Heart left ventricle (tissue), 16 donors: ENCODE results near the gene MUC2. TPM values are rescaled to one million over a fixed set of nuclear protein-coding genes. Genes with fewer than 3 reads are reported as not detected.

Experiments used
- ATAC-seq, 4 donors: fragments of 200-7000 bp; cut with Tn5 transposase; one replicate each; pipeline ENCODE4 v1.9.1; 2020 to 2022; ENCODE audit warnings: moderate library complexity in 4 of 4, mild to moderate bottlenecking in 3 of 4, moderate number of reproducible peaks in 1 of 4
- DNase-seq, 5 donors: peaks; one replicate each; pipeline ENCODE4 v3.0.0-alpha.2; 2020
- H3K27ac ChIP-seq, 12 donors: fragments of 200-600 bp; sonication (generic) in 4 of 12; one replicate each; pipeline versions ENCODE4 v1.5.0 to v1.8.0; 2016 to 2022; ENCODE audit warnings: mild to moderate bottlenecking in 2 of 12
- H3K27me3 ChIP-seq, 9 donors: fragments of 200-600 bp; sonication (generic) in 2 of 9; one replicate each; pipeline versions ENCODE4 v1.5.1 to v1.8.0; 2016 to 2022; ENCODE audit warnings: mild to moderate bottlenecking in 3 of 9
- H3K36me3 ChIP-seq, 9 donors: fragments of 200-600 bp; sonication (generic) in 2 of 9; one replicate each; pipeline versions ENCODE4 v1.5.0 to v1.8.0; 2018 to 2022; ENCODE audit warnings: mild to moderate bottlenecking in 2 of 9
- H3K4me1 ChIP-seq, 12 donors: fragments of 200-600 bp; sonication (generic) in 4 of 12; one replicate each; pipeline versions ENCODE4 v1.5.0 to v1.8.0; 2016 to 2022; ENCODE audit warnings: mild to moderate bottlenecking in 3 of 12
- H3K4me3 ChIP-seq, 12 donors: fragments of 200-600 bp; sonication (generic) in 4 of 12; one replicate each; pipeline versions ENCODE4 v1.5.0 to v1.8.0; 2017 to 2022; ENCODE audit warnings: mild to moderate bottlenecking in 9 of 12, moderate library complexity in 4 of 12
- H3K9me3 ChIP-seq, 12 donors: fragments of 200-600 bp; sonication (generic) in 4 of 12; one replicate each; pipeline versions ENCODE4 v1.5.0 to v1.8.0; 2016 to 2022; ENCODE audit warnings: mild to moderate bottlenecking in 1 of 12
- POLR2A ChIP-seq, 2 donors: fragments of 450-650 bp; IDR thresholded peaks; one replicate each; pipeline ENCODE4 v1.6.1; 2017; ENCODE audit warnings: antibody characterized with exemption in 2 of 2, mild to moderate bottlenecking in 2 of 2, moderate library complexity in 2 of 2
- WGBS, 4 donors: extraction: QIAGEN DNeasy Blood & Tissue Kit in 2 of 4; methylation state at CpG; one replicate each; pipeline versions ENCODE4 v1.1.5 to v1.1.7; 2013 to 2018; 5-methylcytosine and 5-hydroxymethylcytosine counted together
- intact Hi-C, 10 donors: fragments of 100-400 bp; cut with DNase I; formaldehyde crosslinking; loops; one replicate each; pipeline versions ENCODE4 v1.11.1 to v1.14.2; 2022
- long read RNA-seq, 3 donors: library from polyadenylated mRNA; unstranded; transcript quantifications; one replicate each; pipeline ENCODE4 v2.0.0, GENCODE V29; 2020 to 2021
- polyA plus RNA-seq, 2 donors: library from polyadenylated mRNA; stranded (reverse); fragments of 200-250 nt; gene quantifications; one replicate each; pipeline ENCODE4 v1.2.3, GENCODE V29; 2013
- total RNA-seq, 9 donors: library from RNA; depleted of rRNA in 2 of 9; stranded (reverse); fragments of >200 nt in 2 of 9; fragmentation: NEBNext Ultra II Directional in 3 of 9; extraction: Animal tissue kit (Norgen Biotek cat#: 25700) in 3 of 9; gene quantifications; one replicate each; pipeline versions ENCODE4 v1.1.0 to v1.2.4, GENCODE V29; 2016 to 2023
- TF ChIP-seq, protein P1 (sequence below), 12 donors: fragments of 200-600 bp; sonication (generic) in 4 of 12; IDR thresholded peaks; one replicate each; pipeline versions ENCODE4 v1.5.0 to v1.8.0; 2018 to 2022; ENCODE audit warnings: antibody characterized with exemption in 12 of 12, mild to moderate bottlenecking in 5 of 12
- donor health status: ischemic (EF 13 %, LVEDD 7.1; RV severe dilation, severe dysfunction).
- donor health status: healthy with polysubstance abuse.
- donor health status: DM: no; HTN: yes; CAD: no.
- donor health status: DM: no; HTN: no; CAD: no.
- donor health status: ischemic (EF 25% LVEDD 6.9; RV normal size, moderate dysfunction).
- donor health status: ischemic (EF 25% LVEDD 5.7; RV mildly dilated, moderate dysfunction).
- donor health status: healthy.
- donor health status: DM: yes; HTN: yes; CAD: no.
- donor health status: ischemic (EF 35%, LVEDD 5.7; RV mildly dilated, moderate dysfunction).
- donor health status: nonischemic (EF 11% LVEDD 7.7; RV severe dilation, severe dysfunction).
- donor health status: DM: yes; HTN: yes; CAD: no.
- donor health status: PGD.
- donor health status: ischemic (EF 29% LVEDD 5.4; RV normal size, mild dysfunction).
- donor health status: nonischemic (EF 23%, LVEDD 6.1; RV moderate dilation, normal function).

Gene MUC2
- total RNA-seq (under 1 TPM in 1 of 9 donors, not detected in 8; 0.07 TPM), polyA plus RNA-seq (under 1 TPM in 1 of 2 donors, not detected in 1; 0.01 TPM)
- long read RNA-seq, donor 1 = 0 reads
- long read RNA-seq, donor 2 = 0 reads
- long read RNA-seq, donor 3 = 0 reads

DNA sequence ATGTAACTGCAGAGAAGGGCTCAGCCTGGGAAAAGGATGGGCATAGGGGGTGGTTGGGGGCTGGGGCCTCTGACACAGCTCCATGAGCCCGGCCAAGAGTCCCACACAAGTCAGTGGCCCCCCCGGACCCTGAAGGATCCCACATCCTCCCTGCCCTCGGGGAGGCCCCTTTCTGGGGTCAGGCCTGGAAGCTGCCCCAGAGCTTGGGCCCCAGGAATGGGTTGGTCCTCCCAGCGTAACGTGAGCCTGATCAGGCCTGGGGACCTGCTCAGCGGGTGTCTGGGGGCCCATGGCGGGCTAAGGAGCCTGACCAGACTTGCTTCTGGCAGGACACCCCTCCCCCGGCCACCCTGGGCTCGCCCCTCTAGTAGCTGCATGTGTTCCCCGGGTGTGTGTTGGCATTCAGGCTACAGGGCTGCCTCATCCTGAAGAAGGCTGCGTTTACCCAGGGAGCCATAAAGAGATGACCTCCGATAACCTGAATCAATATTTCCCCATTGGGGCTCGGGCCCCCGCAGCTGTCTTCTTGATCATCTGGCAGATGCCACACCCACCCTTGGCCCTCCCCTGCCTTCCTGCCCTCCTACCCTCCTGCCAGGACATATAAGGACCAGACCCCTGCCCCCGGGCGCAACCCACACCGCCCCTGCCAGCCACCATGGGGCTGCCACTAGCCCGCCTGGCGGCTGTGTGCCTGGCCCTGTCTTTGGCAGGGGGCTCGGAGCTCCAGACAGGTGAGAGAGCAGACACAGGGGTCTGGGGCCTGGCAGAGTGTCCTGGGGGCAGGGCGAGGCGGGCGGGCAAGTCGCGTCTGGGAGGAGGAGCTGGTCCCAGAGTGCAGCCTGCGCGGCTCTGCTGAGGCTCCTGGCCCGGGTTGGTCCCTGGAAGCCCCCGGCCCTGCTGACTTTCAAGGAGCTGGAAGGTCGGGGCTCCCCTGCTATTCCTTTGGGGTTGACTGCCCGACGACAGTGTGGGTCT is at the start of gene MUC2:
TSS of gene MUC2 (plus strand) at position 631 of the 978 bp plus-strand sequence.
- no peaks in the 10 kb centered on the region for H3K9me3 ChIP-seq
- no peak for TF ChIP-seq POLR2A (IDR thresholded peaks at IDR 0.05)
- TF ChIP-seq, protein P1, sequence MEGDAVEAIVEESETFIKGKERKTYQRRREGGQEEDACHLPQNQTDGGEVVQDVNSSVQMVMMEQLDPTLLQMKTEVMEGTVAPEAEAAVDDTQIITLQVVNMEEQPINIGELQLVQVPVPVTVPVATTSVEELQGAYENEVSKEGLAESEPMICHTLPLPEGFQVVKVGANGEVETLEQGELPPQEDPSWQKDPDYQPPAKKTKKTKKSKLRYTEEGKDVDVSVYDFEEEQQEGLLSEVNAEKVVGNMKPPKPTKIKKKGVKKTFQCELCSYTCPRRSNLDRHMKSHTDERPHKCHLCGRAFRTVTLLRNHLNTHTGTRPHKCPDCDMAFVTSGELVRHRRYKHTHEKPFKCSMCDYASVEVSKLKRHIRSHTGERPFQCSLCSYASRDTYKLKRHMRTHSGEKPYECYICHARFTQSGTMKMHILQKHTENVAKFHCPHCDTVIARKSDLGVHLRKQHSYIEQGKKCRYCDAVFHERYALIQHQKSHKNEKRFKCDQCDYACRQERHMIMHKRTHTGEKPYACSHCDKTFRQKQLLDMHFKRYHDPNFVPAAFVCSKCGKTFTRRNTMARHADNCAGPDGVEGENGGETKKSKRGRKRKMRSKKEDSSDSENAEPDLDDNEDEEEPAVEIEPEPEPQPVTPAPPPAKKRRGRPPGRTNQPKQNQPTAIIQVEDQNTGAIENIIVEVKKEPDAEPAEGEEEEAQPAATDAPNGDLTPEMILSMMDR (IDR thresholded peaks at IDR 0.05) = no peak
- no peaks in the 10 kb centered on the region for H3K36me3 ChIP-seq
- no peak within 1 kb of the TSS for H3K4me3 ChIP-seq
- ATAC-seq = no peak
- DNase-seq = peak in 3 of 5 donors; percentile 7 to 56 (median 21)
- intact Hi-C loops = no loop called here
- H3K27me3 ChIP-seq = peaks cover 0 to 3% (median 0%) of the 10 kb centered on the region in 9 donors
- 83 to 93% (median 84%) methylated on average over 9 to 32 of the region's 32 CpGs for WGBS, 4 donors
- H3K27ac ChIP-seq = no peak within 1 kb of the TSS
- peaks cover 4 to 20% (median 13%) of the 10 kb centered on the region in 12 donors for H3K4me1 ChIP-seq

- no peak overlapping the region for H3K4me3 ChIP-seq
- no peak overlapping the region for H3K27ac ChIP-seq
- H3K27me3 ChIP-seq = no peaks in the 10 kb centered on the region
- intact Hi-C loops = no loop called here
- ATAC-seq = no peak
- no peak for TF ChIP-seq POLR2A (IDR thresholded peaks at IDR 0.05)
- TF ChIP-seq, protein P1 (IDR thresholded peaks at IDR 0.05) = no peak
- no peaks in the 10 kb centered on the region for H3K9me3 ChIP-seq
- H3K4me1 ChIP-seq = no peaks in the 10 kb centered on the region
- 53 to 74% (median 70%) methylated on average over 3 to 35 of the region's 35 CpGs for WGBS, 4 donors
- DNase-seq = no peak
- no peaks in the 10 kb centered on the region for H3K36me3 ChIP-seq
Measured at GRCh38 chr11:1025410-1026162, 49.1 kb upstream of the MUC2 start.

DNA sequence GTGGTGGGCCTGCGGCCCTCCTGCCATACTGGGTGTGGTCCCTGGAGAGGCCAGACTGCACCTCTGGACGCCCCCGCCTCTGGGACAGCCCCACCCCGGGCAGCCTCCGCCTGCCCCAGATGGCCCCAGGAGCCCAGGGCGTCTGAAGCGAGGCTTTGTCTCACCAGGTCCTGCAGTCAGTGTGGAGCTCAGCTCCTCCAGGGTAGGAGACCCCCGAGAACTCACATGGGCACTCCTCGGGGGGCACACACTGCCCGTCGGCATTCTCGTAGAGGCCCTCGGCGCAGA is 48.6 kb upstream of the MUC2 start:
- no peaks in the 10 kb centered on the region for H3K9me3 ChIP-seq
- DNase-seq = no peak
- H3K36me3 ChIP-seq = no peaks in the 10 kb centered on the region
- no peak overlapping the region for H3K27ac ChIP-seq
- WGBS, 4 donors = 82 to 94% (median 89%) methylated on average over 10 to 14 of the region's 14 CpGs
- no peaks in the 10 kb centered on the region for H3K4me1 ChIP-seq
- H3K27me3 ChIP-seq = no peaks in the 10 kb centered on the region
- no peak for ATAC-seq
- no peak for TF ChIP-seq POLR2A (IDR thresholded peaks at IDR 0.05)
- TF ChIP-seq, protein P1 (IDR thresholded peaks at IDR 0.05) = no peak
- intact Hi-C loops = no loop called here
- H3K4me3 ChIP-seq = no peak overlapping the region
